IMR-90 (cell line): Measurements from ENCODE around the gene DOCK10. TPM values are rescaled to one million over a fixed set of nuclear protein-coding genes. Genes with fewer than 3 reads are reported as not detected.

Experiments
- ATAC-seq: fragments of 200-7000 bp; cut with Tn5 transposase; 2 replicates; pipeline ENCODE4 v1.9.1; 2020; ENCODE audit warnings: low read depth, mild to moderate bottlenecking, moderate library complexity
- BruUV-seq: library from RNA; stranded (reverse); fragments of 400-500 nt; replicated peaks from 2 replicates; lab custom pipeline; 2021; lab: Mats Ljungman, UMichigan
- CTCF ChIA-PET: fragments of 300-600 bp; formaldehyde crosslinking; extraction: SDS; loops from one replicate; lab custom pipeline; 2021; ENCODE audit warnings: antibody characterized with exemption; lab: Yijun Ruan, JAX
- POLR2A ChIA-PET: fragments of 300-600 bp; sonication (Branson Sonifier 250); formaldehyde crosslinking; loops from one replicate; lab custom pipeline; 2022; ENCODE audit warnings: antibody characterized with exemption; ENCODE audit not compliant: unreplicated experiment; lab: Charles Lee
- DNase-seq: peaks from one replicate; pipeline ENCODE4 v3.0.0; 2013
- H2AFZ ChIP-seq: replicated peaks from 2 replicates; pipeline ENCODE3; 2013; ENCODE audit warnings: low read length, mild to moderate bottlenecking; ENCODE audit not compliant: poor library complexity
- H2AK5ac ChIP-seq: 2 replicates; pipeline ENCODE4 v1.6.1; 2013; ENCODE audit warnings: low read depth, low read length, inconsistent platforms
- H2AK9ac ChIP-seq: replicated peaks from 2 replicates; pipeline ENCODE3; 2013; ENCODE audit warnings: mild to moderate bottlenecking, low read depth, low read length, moderate library complexity; ENCODE audit not compliant: poor library complexity
- H2BK120ac ChIP-seq: 2 replicates; pipeline ENCODE4 v1.6.1; 2013; ENCODE audit warnings: low read depth, low read length, inconsistent platforms
- H2BK15ac ChIP-seq: 3 replicates; pipeline ENCODE4 v1.6.1; 2013; ENCODE audit warnings: low read depth, low read length, inconsistent platforms
- H2BK20ac ChIP-seq: 2 replicates; pipeline ENCODE4 v1.6.1; 2013; ENCODE audit warnings: low read depth, mild to moderate bottlenecking, inconsistent platforms, low read length, moderate library complexity
- H2BK5ac ChIP-seq: 2 replicates; pipeline ENCODE4 v1.6.1; 2013; ENCODE audit warnings: mild to moderate bottlenecking, low read depth, low read length, inconsistent platforms; ENCODE audit not compliant: poor library complexity, severe bottlenecking
- H3K14ac ChIP-seq: replicated peaks from 2 replicates; pipeline ENCODE4 v1.6.1; 2013; ENCODE audit warnings: low read depth, low read length, inconsistent platforms
- H3K18ac ChIP-seq: 2 replicates; pipeline ENCODE4 v1.6.1; 2013; ENCODE audit warnings: low read depth, low read length, control low read depth
- H3K23ac ChIP-seq: 2 replicates; pipeline ENCODE4 v1.6.1; 2013; ENCODE audit warnings: low read depth, low read length, inconsistent platforms
- H3K27ac ChIP-seq: 2 replicates; pipeline ENCODE4 v1.5.1; 2013; ENCODE audit warnings: mild to moderate bottlenecking, control low read depth, low read length; ENCODE audit not compliant: insufficient read depth
- H3K27me3 ChIP-seq: 2 replicates; pipeline ENCODE4 v1.6.1; 2013; ENCODE audit warnings: low read length; ENCODE audit not compliant: control insufficient read depth, insufficient read depth
- H3K36me3 ChIP-seq: 2 replicates; pipeline ENCODE4 v1.6.1; 2013; ENCODE audit warnings: low read length, mixed read lengths; ENCODE audit not compliant: control insufficient read depth, insufficient read depth
- H3K4ac ChIP-seq: 2 replicates; pipeline ENCODE4 v1.6.1; 2013; ENCODE audit warnings: low read depth, low read length, inconsistent platforms
- H3K4me1 ChIP-seq: 2 replicates; pipeline ENCODE4 v1.6.1; 2013; ENCODE audit warnings: low read length, mixed read lengths; ENCODE audit not compliant: control insufficient read depth, insufficient read depth
- H3K4me2 ChIP-seq: 2 replicates; pipeline ENCODE4 v1.6.1; 2013; ENCODE audit warnings: low read depth, mild to moderate bottlenecking, control low read depth, low read length, moderate library complexity
- H3K4me3 ChIP-seq: 2 replicates; pipeline ENCODE4 v1.5.1; 2013; ENCODE audit warnings: low read depth, mild to moderate bottlenecking, control low read depth, low read length, moderate library complexity; ENCODE audit not compliant: insufficient read depth
- H3K56ac ChIP-seq: 2 replicates; pipeline ENCODE4 v1.6.1; 2013; ENCODE audit warnings: low read length, inconsistent platforms; ENCODE audit not compliant: insufficient read depth; ENCODE audit errors: extremely low read depth
- H3K79me1 ChIP-seq, 2 experiments: 2 replicates each; pipeline ENCODE4 v1.6.1; 2013; ENCODE audit warnings: low read length in 2 of 2, inconsistent platforms in 1 of 2, low read depth in 1 of 2
- H3K9ac ChIP-seq: 2 replicates; pipeline ENCODE4 v1.6.1; 2013; ENCODE audit warnings: low read depth, low read length, control low read depth
- H3K9me1 ChIP-seq: 2 replicates; pipeline ENCODE4 v1.6.1; 2013; ENCODE audit warnings: low read length, inconsistent platforms; ENCODE audit not compliant: insufficient read depth
- H3K9me3 ChIP-seq: 2 replicates; pipeline ENCODE4 v1.6.1; 2013; ENCODE audit warnings: low read length; ENCODE audit not compliant: control insufficient read depth, insufficient read depth
- H4K20me1 ChIP-seq: 2 replicates; pipeline ENCODE4 v1.6.1; 2013; ENCODE audit warnings: low read length, inconsistent platforms; ENCODE audit not compliant: insufficient read depth
- H4K5ac ChIP-seq: 2 replicates; pipeline ENCODE4 v1.6.1; 2013; ENCODE audit warnings: mild to moderate bottlenecking, low read depth, low read length, control low read depth
- H4K8ac ChIP-seq, 2 experiments: 2 replicates each; pipeline ENCODE4 v1.6.1; 2013; ENCODE audit warnings: low read depth in 2 of 2, low read length in 2 of 2, control low read depth in 1 of 2, inconsistent platforms in 1 of 2
- H4K91ac ChIP-seq: 2 replicates; pipeline ENCODE4 v1.6.1; 2013; ENCODE audit warnings: low read depth, low read length, inconsistent platforms; ENCODE audit not compliant: insufficient read depth
- SMC3 ChIP-seq: fragments of 150-350 bp; IDR thresholded peaks from 2 replicates; pipeline ENCODE4 v1.6.1; 2016; ENCODE audit warnings: low read depth, mild to moderate bottlenecking, antibody characterized with exemption, low read length, moderate library complexity
- WGBS, 2 experiments: methylation state at CpG; one replicate each; pipeline versions ENCODE4 v1.1.5 to v1.1.7; 2013; ENCODE audit warnings: missing lambda C conversion rate in 2 of 2; ENCODE audit not compliant: insufficient read length in 1 of 2; ENCODE audit errors: extremely low coverage in 2 of 2; 5-methylcytosine and 5-hydroxymethylcytosine counted together
- dilution Hi-C: fragments of 300-500 bp; cut with HindIII; formaldehyde crosslinking; loops from one replicate; pipeline ENCODE4 v1.14.3; 2018; ENCODE audit warnings: low sequenced_read_pairs; ENCODE audit not compliant: unreplicated experiment
- in situ Hi-C: fragments of 300-500 bp; cut with MboI; formaldehyde crosslinking; loops from 3 replicates; pipeline ENCODE4 v1.14.3; 2019; ENCODE audit warnings: low sequenced_read_pairs, inconsistent platforms, mixed read lengths
- intact Hi-C: fragments of 100-400 bp; cut with micrococcal nuclease; formaldehyde crosslinking; loops from 2 replicates; pipeline ENCODE4 v1.10.0; 2022
- polyA plus RNA-seq, 3 experiments: library from polyadenylated mRNA; depleted of rRNA; stranded (reverse); fragments of >200 nt; gene quantifications; 2 replicates each; pipeline ENCODE4 v1.2.3, GENCODE V29; 2012; ENCODE audit warnings: low replicate concordance in 1 of 3
- total RNA-seq: library from RNA; depleted of rRNA; stranded (reverse); fragments of >200 nt; gene quantifications from 2 replicates; pipeline ENCODE4 v1.2.3, GENCODE V29; 2012

The DOCK10 gene
- total and polyA plus RNA-seq, 2 of the 4 experiments (the other 2 are of a cell fraction) = 58.6 to 75.3 TPM

DNA sequence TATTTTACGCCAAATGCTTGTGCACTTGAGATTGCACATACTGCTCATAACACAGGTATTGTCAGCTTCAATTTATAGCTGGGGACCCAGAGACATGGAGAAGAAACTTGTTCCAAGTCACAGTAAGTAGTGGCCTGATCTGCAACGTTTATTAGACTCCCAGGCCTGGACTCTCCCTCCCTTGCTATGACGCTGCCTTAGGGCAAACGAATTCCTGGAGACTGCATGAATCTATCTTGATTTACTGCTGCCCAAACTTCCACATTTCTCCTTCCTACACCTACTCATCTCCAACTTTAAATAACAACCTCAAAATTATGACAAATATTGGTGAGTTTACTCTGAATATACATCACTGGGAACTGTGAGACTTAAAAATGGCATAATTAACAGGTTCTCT lies 181.0 kb downstream of the DOCK10 start:
- ATAC-seq (no peak), DNase-seq (no peak)
- no peak overlapping the region for H2AK5ac ChIP-seq
- peaks cover 3% of the 10 kb centered on the region for H3K36me3 ChIP-seq
- H4K8ac ChIP-seq = no peak overlapping the region
- no peaks in the 10 kb centered on the region for H4K20me1 ChIP-seq
- H3K9me3 ChIP-seq = no peaks in the 10 kb centered on the region
- H3K9ac ChIP-seq = no peak overlapping the region
- H3K4ac ChIP-seq = no peak overlapping the region
- no peak overlapping the region for H2BK20ac ChIP-seq
- H3K27ac ChIP-seq = no peak overlapping the region
- no peaks in the 10 kb centered on the region for H3K4me1 ChIP-seq
- no peaks in the 10 kb centered on the region for H3K9me1 ChIP-seq
- H2AFZ ChIP-seq = no peak overlapping the region
- no peak for TF ChIP-seq SMC3
- in situ Hi-C loops (no loop called here), intact Hi-C loops (loop anchor here (5.0 kb wide), 1 partner anchor 141 kb away; no protein-coding TSS in a partner anchor), dilution Hi-C loops (no loop called here)
- no peak overlapping the region for H3K14ac ChIP-seq
- H3K18ac ChIP-seq = no peak overlapping the region
- WGBS, 2 experiments = no CpG with 5 or more reads among the region's 4 CpGs
- H3K27me3 ChIP-seq = no peaks in the 10 kb centered on the region
- no peak overlapping the region for H4K91ac ChIP-seq
- H2BK5ac ChIP-seq = no peak overlapping the region
- H2BK120ac ChIP-seq = no peak overlapping the region
- H3K56ac ChIP-seq = no peak overlapping the region
- ChIA-PET CTCF (no interaction called here), POLR2A (no interaction called here)
- no peak overlapping the region for H3K4me3 ChIP-seq
- no peak overlapping the region for H2BK15ac ChIP-seq
- no TSS peak for BruUV-seq
- H3K79me1 ChIP-seq = no peaks in the 10 kb centered on the region
- no peak overlapping the region for H3K23ac ChIP-seq
- no peak overlapping the region for H3K4me2 ChIP-seq
- no peak overlapping the region for H4K5ac ChIP-seq
- H2AK9ac ChIP-seq = no peak overlapping the region
